ENCODE data around the gene PLD6.

The PLD6 gene

GRCh38 chr17:17224137-17224536 is 18.0 kb upstream of the PLD6 start:
- no peak overlapping the region for H3K27ac ChIP-seq
- H3K36me3 ChIP-seq (ENCODE audit: insufficient read depth), result peaks cover 5% of the 10 kb centered on the region; the same call in 1 of the 2 replicates
- H2AFZ ChIP-seq (ENCODE audit: low read depth), result no peak overlapping the region
- no peaks in the 10 kb centered on the region for H3K79me2 ChIP-seq (ENCODE audit: insufficient read depth, low read depth)
- H3K27me3 ChIP-seq (ENCODE audit: insufficient read depth, low read depth), result no peaks in the 10 kb centered on the region
- H3K4me2 ChIP-seq, result no peak overlapping the region
- no peak overlapping the region for H3K9ac ChIP-seq
- TF ChIP-seq, protein P1, sequence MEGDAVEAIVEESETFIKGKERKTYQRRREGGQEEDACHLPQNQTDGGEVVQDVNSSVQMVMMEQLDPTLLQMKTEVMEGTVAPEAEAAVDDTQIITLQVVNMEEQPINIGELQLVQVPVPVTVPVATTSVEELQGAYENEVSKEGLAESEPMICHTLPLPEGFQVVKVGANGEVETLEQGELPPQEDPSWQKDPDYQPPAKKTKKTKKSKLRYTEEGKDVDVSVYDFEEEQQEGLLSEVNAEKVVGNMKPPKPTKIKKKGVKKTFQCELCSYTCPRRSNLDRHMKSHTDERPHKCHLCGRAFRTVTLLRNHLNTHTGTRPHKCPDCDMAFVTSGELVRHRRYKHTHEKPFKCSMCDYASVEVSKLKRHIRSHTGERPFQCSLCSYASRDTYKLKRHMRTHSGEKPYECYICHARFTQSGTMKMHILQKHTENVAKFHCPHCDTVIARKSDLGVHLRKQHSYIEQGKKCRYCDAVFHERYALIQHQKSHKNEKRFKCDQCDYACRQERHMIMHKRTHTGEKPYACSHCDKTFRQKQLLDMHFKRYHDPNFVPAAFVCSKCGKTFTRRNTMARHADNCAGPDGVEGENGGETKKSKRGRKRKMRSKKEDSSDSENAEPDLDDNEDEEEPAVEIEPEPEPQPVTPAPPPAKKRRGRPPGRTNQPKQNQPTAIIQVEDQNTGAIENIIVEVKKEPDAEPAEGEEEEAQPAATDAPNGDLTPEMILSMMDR (conservative IDR thresholded peaks at IDR 0.05; ENCODE audit: low read depth, low read length), result no peak
- no peaks in the 10 kb centered on the region for H4K20me1 ChIP-seq (ENCODE audit: insufficient read depth)
- H3K4me3 ChIP-seq (IDR thresholded peaks at IDR 0.05; ENCODE audit: insufficient read depth, low read depth, low read length), result no peak overlapping the region
- no peaks in the 10 kb centered on the region for H3K4me1 ChIP-seq (ENCODE audit: low read depth, poor library complexity, severe bottlenecking)

DNA sequence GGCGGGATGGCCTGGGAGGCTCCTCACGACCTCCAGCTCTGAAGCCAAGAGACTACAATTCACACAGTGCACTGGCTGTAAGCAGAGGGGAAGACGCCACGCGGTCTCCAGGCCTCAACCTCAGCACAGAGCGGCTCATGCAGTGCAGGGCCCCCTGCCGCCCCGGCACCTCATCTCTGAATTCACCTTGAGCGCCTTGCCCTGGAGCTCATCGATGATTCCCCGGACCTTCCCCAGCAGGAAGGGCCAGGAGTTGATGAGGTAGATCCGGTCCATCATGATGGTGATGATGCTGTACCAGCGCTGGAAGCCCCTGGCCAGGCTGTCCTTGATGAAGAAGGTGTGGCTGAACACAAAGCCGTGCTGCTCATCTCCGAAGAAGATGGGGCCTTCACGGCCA is 17.6 kb upstream of the PLD6 start:
- Histone ChIP-seq H3K9ac (no peak overlapping the region), H3K4me3 (IDR thresholded peaks at IDR 0.05; ENCODE audit: insufficient read depth, low read depth, low read length) (no peak overlapping the region), H3K79me2 (ENCODE audit: insufficient read depth, low read depth) (no peaks in the 10 kb centered on the region), H3K4me2 (no peak overlapping the region), H3K27ac (no peak overlapping the region), H2AFZ (ENCODE audit: low read depth) (no peak overlapping the region), H4K20me1 (ENCODE audit: insufficient read depth) (no peaks in the 10 kb centered on the region), H3K4me1 (ENCODE audit: low read depth, poor library complexity, severe bottlenecking) (no peaks in the 10 kb centered on the region), H3K36me3 (ENCODE audit: insufficient read depth) (peaks cover 5% of the 10 kb centered on the region; the same call in 1 of the 2 replicates), H3K27me3 (ENCODE audit: insufficient read depth, low read depth) (no peaks in the 10 kb centered on the region)
- TF ChIP-seq, protein P1 (conservative IDR thresholded peaks at IDR 0.05; ENCODE audit: low read depth, low read length), result no peak

DNA sequence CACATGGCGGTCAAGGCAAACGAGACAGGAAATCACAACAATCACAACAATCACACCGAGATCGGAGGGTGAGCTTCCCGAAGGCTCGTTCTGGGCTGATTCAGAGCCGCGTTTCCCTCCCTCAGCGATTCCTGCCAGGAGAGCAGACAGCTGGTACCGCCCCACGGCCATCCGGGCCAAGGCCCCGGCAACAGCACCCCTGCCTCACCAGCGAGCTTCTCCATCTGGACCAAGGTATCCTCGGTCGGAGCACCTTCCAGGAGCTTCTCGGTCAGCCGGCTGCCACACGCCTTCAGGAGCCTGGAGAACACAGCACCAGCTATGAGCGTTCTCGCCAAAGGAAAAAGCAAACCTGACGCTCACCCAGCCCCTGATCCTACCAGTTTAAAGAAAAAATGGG is 15.2 kb upstream of the PLD6 start:
- H3K4me2 ChIP-seq, result no peak overlapping the region
- no peak overlapping the region for H3K4me3 ChIP-seq (IDR thresholded peaks at IDR 0.05; ENCODE audit: insufficient read depth, low read depth, low read length)
- H2AFZ ChIP-seq (ENCODE audit: low read depth), result no peak overlapping the region
- H4K20me1 ChIP-seq (ENCODE audit: insufficient read depth), result no peaks in the 10 kb centered on the region
- no peaks in the 10 kb centered on the region for H3K79me2 ChIP-seq (ENCODE audit: insufficient read depth, low read depth)
- no peaks in the 10 kb centered on the region for H3K4me1 ChIP-seq (ENCODE audit: low read depth, poor library complexity, severe bottlenecking)
- TF ChIP-seq, protein P1 (conservative IDR thresholded peaks at IDR 0.05; ENCODE audit: low read depth, low read length), result no peak
- no peak overlapping the region for H3K9ac ChIP-seq
- H3K27me3 ChIP-seq (ENCODE audit: insufficient read depth, low read depth), result no peaks in the 10 kb centered on the region
- H3K27ac ChIP-seq, result no peak overlapping the region
- peaks cover 5% of the 10 kb centered on the region; the same call in 1 of the 2 replicates for H3K36me3 ChIP-seq (ENCODE audit: insufficient read depth)

- Histone ChIP-seq H3K27me3 (ENCODE audit: insufficient read depth, low read depth) (no peaks in the 10 kb centered on the region), H3K4me1 (ENCODE audit: low read depth, poor library complexity, severe bottlenecking) (no peaks in the 10 kb centered on the region), H4K20me1 (ENCODE audit: insufficient read depth) (no peaks in the 10 kb centered on the region), H3K4me3 (IDR thresholded peaks at IDR 0.05; ENCODE audit: insufficient read depth, low read depth, low read length) (no peak overlapping the region), H3K27ac (no peak overlapping the region), H3K79me2 (ENCODE audit: insufficient read depth, low read depth) (no peaks in the 10 kb centered on the region), H3K9ac (no peak overlapping the region), H3K36me3 (ENCODE audit: insufficient read depth) (no peaks in the 10 kb centered on the region), H3K4me2 (no peak overlapping the region), H2AFZ (ENCODE audit: low read depth) (no peak overlapping the region)
- TF ChIP-seq, protein P1 (conservative IDR thresholded peaks at IDR 0.05; ENCODE audit: low read depth, low read length), result no peak
Observed at GRCh38 chr17:17220529-17220928, 14.4 kb upstream of the PLD6 start.
